Keratinocyte (primary cell): ENCODE measurements around the gene SMYD3. TPM values are rescaled to one million over a fixed set of nuclear protein-coding genes. Genes with fewer than 3 reads are reported as not detected.

ENCODE experiments used
- DNase-seq: peaks from one replicate; pipeline ENCODE4 v3.0.0-alpha.2; 2011; ENCODE audit warnings: low read depth, missing footprints, low spot score
- FAIRE-seq: peaks from 2 replicates; lab custom pipeline; 2011; peaks lifted over from hg19 to GRCh38; lab: Jason Lieb, UNC
- H2AFZ ChIP-seq: 2 replicates; pipeline ENCODE4 v1.6.0; 2012; ENCODE audit warnings: low read length, control low read depth, inconsistent platforms; ENCODE audit not compliant: control insufficient read depth
- H3K27ac ChIP-seq: 2 replicates; pipeline ENCODE4 v1.5.1; 2011; ENCODE audit warnings: low read length; ENCODE audit not compliant: control insufficient read depth, insufficient read depth
- H3K27me3 ChIP-seq: 3 replicates; pipeline ENCODE4 v1.6.0; 2011; ENCODE audit warnings: low read length; ENCODE audit not compliant: control insufficient read depth, insufficient read depth; ENCODE audit errors: extremely low read depth
- H3K36me3 ChIP-seq, 2 experiments: 2 replicates in 1 of 2; 3 replicates in 1 of 2; pipeline ENCODE4 v1.5.1; 2011; ENCODE audit warnings: low read length in 2 of 2, mild to moderate bottlenecking in 1 of 2; ENCODE audit not compliant: control insufficient read depth in 2 of 2, insufficient read depth in 2 of 2; ENCODE audit errors: extremely low read depth in 1 of 2
- H3K4me1 ChIP-seq: 3 replicates; pipeline ENCODE4 v1.5.1; 2011; ENCODE audit warnings: low read length; ENCODE audit not compliant: control insufficient read depth, insufficient read depth; ENCODE audit errors: extremely low read depth
- H3K4me2 ChIP-seq: 3 replicates; pipeline ENCODE4 v1.6.0; 2011; ENCODE audit warnings: low read depth, low read length; ENCODE audit not compliant: control insufficient read depth, insufficient read depth; ENCODE audit errors: extremely low read depth
- H3K4me3 ChIP-seq, 3 experiments: fragments of 200-600 bp in 1 of 3; sonication (generic) in 1 of 3; 2 replicates in 2 of 3; 3 replicates in 1 of 3; pipeline ENCODE4 v1.5.1; 2011 to 2016; ENCODE audit warnings: low read length in 3 of 3, mild to moderate bottlenecking in 3 of 3, control low read depth in 2 of 3, inconsistent platforms in 1 of 3, low read depth in 1 of 3, mixed read lengths in 1 of 3, mixed run types in 1 of 3, moderate library complexity in 1 of 3; ENCODE audit not compliant: control insufficient read depth in 2 of 3, insufficient read depth in 2 of 3; ENCODE audit errors: extremely low read depth in 1 of 3
- H3K79me2 ChIP-seq: 2 replicates; pipeline ENCODE4 v1.6.0; 2012; ENCODE audit warnings: low read length; ENCODE audit not compliant: control insufficient read depth, insufficient read depth
- H3K9ac ChIP-seq: 3 replicates; pipeline ENCODE4 v1.6.0; 2011; ENCODE audit warnings: low read length; ENCODE audit not compliant: control insufficient read depth, insufficient read depth; ENCODE audit errors: extremely low read depth
- H3K9me1 ChIP-seq: 3 replicates; pipeline ENCODE4 v1.6.0; 2011; ENCODE audit warnings: low read length; ENCODE audit not compliant: control insufficient read depth, insufficient read depth; ENCODE audit errors: extremely low read depth
- H3K9me3 ChIP-seq: 2 replicates; pipeline ENCODE4 v1.5.1; 2012; ENCODE audit warnings: low read depth, low read length; ENCODE audit not compliant: control insufficient read depth
- H4K20me1 ChIP-seq: 3 replicates; pipeline ENCODE4 v1.6.0; 2011; ENCODE audit warnings: low read length; ENCODE audit not compliant: control insufficient read depth, insufficient read depth; ENCODE audit errors: extremely low read depth
- EZH2 ChIP-seq: IDR thresholded peaks from one replicate; pipeline ENCODE4 v1.6.1; 2012; ENCODE audit warnings: inconsistent platforms, mild to moderate bottlenecking, low read length, moderate library complexity
- dilution Hi-C: fragments of 300-500 bp; cut with MboI; formaldehyde crosslinking; loops from one replicate; pipeline ENCODE4 v1.7.0; 2020; ENCODE audit warnings: low sequenced_read_pairs; ENCODE audit not compliant: extremely low pct_ligation_motif_present
- polyA plus RNA-seq, 5 experiments: library from polyadenylated mRNA; depleted of rRNA in 3 of 5; stranded (reverse) in 3 of 5; stranded (forward) in 1 of 5; unstranded in 1 of 5; fragments of >200 nt; gene quantifications; 1 replicate in 1 of 5; 2 replicates in 3 of 5; 3 replicates in 1 of 5; pipeline versions ENCODE4 v1.2.1 to v1.2.3, GENCODE V29; 2011 to 2012; ENCODE audit warnings: missing spikeins in 2 of 5, low read depth in 1 of 5, low replicate concordance in 1 of 5
- TF ChIP-seq, protein P1 (sequence below), 3 experiments: IDR thresholded peaks in 1 of 3; conservative IDR thresholded peaks in 1 of 3; optimal IDR thresholded peaks in 1 of 3; 2 replicates in 2 of 3; 3 replicates in 1 of 3; pipeline versions ENCODE3 to v1.5.1; 2011; ENCODE audit warnings: low read length in 3 of 3, mild to moderate bottlenecking in 3 of 3, moderate library complexity in 2 of 3, control low read depth in 1 of 3, inconsistent platforms in 1 of 3; ENCODE audit not compliant: insufficient read depth in 2 of 3; ENCODE audit errors: extremely low read depth in 1 of 3

SMYD3 gene
- polyA plus RNA-seq, 1 donor (not counting 4 experiments of a cell fraction or from before 2014, with no cell fraction given) = 31.0 TPM

DNA sequence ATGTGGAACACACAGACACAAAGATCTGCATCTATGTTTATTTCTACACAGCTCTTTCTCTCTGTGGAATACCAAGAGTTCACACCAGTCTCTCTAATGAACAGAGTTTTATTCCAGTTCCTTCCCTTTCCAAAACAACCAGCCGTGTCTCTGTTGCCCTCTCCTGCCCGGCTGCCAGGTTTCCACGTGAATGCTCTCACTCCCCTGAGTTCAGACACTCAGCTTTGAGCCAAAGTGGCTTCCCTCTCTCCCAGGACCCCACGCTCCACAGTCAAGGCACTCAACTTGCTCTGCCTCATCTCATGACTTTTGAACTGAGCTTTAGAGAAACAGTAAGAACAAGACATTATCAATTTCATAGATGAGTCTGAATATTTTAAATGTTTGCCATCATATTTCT lies 488.9 kb downstream of the SMYD3 start:
- Histone ChIP-seq H4K20me1 (no peaks in the 10 kb centered on the region), H3K4me1 (no peaks in the 10 kb centered on the region), H3K27ac (no peak overlapping the region), H3K9ac (no peak overlapping the region), H3K27me3 (no peaks in the 10 kb centered on the region), H3K79me2 (no peaks in the 10 kb centered on the region), H3K4me2 (no peak overlapping the region), H2AFZ (no peak overlapping the region), H3K4me3 (no peak overlapping the region), H3K36me3 (no peaks in the 10 kb centered on the region), H3K9me1 (no peaks in the 10 kb centered on the region), H3K9me3 (no peaks in the 10 kb centered on the region)
- DNase-seq (no peak), FAIRE-seq (no peak)
- TF ChIP-seq EZH2 = no peak
- TF ChIP-seq, protein P1, sequence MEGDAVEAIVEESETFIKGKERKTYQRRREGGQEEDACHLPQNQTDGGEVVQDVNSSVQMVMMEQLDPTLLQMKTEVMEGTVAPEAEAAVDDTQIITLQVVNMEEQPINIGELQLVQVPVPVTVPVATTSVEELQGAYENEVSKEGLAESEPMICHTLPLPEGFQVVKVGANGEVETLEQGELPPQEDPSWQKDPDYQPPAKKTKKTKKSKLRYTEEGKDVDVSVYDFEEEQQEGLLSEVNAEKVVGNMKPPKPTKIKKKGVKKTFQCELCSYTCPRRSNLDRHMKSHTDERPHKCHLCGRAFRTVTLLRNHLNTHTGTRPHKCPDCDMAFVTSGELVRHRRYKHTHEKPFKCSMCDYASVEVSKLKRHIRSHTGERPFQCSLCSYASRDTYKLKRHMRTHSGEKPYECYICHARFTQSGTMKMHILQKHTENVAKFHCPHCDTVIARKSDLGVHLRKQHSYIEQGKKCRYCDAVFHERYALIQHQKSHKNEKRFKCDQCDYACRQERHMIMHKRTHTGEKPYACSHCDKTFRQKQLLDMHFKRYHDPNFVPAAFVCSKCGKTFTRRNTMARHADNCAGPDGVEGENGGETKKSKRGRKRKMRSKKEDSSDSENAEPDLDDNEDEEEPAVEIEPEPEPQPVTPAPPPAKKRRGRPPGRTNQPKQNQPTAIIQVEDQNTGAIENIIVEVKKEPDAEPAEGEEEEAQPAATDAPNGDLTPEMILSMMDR (optimal IDR thresholded peaks at IDR 0.05 in 1 of 3, IDR thresholded peaks at IDR 0.05 in 1 of 3, conservative IDR thresholded peaks at IDR 0.05 in 1 of 3; ENCODE audit: extremely low read depth in 1 of 3, insufficient read depth in 2 of 3, low read length in 3 of 3) = no peak
- dilution Hi-C loops = no loop called here

- Histone ChIP-seq H3K27me3 (no peaks in the 10 kb centered on the region), H3K79me2 (no peaks in the 10 kb centered on the region), H4K20me1 (no peaks in the 10 kb centered on the region), H3K4me1 (no peaks in the 10 kb centered on the region), H2AFZ (no peak overlapping the region), H3K4me3 (no peak overlapping the region), H3K9ac (no peak overlapping the region), H3K27ac (no peak overlapping the region), H3K36me3 (no peaks in the 10 kb centered on the region), H3K9me3 (no peaks in the 10 kb centered on the region), H3K9me1 (no peaks in the 10 kb centered on the region), H3K4me2 (no peak overlapping the region)
- dilution Hi-C loops = no loop called here
- FAIRE-seq = peak; percentile 58
- no peak for TF ChIP-seq EZH2
- TF ChIP-seq, protein P1 (optimal IDR thresholded peaks at IDR 0.05 in 1 of 3, IDR thresholded peaks at IDR 0.05 in 1 of 3, conservative IDR thresholded peaks at IDR 0.05 in 1 of 3; ENCODE audit: extremely low read depth in 1 of 3, insufficient read depth in 2 of 3, low read length in 3 of 3) = peak; percentile 49 to 62 (median 53)
- DNase-seq = no peak
Observed at GRCh38 chr1:246012341-246012740, 494.7 kb downstream of the SMYD3 start.
